Measurements from ENCODE around the gene MYH7.

GRCh38 chr14:23482823-23483148 lies 47.3 kb upstream of the MYH7 start:
- TF ChIP-seq EZH2 (IDR thresholded peaks at IDR 0.05) (no peak), POLR2AphosphoS5 (IDR thresholded peaks at IDR 0.05; ENCODE audit: borderline replicate concordance, low read depth, low read length) (no peak), FOXP2 (optimal IDR thresholded peaks at IDR 0.05; ENCODE audit: control extremely low read depth, extremely low read length, insufficient read depth) (no peak)

Data from SK-N-MC (cell line).